Midbrain (tissue), 1 donor: Measurements from ENCODE around the gene TACR3.
"Not testable (repeated sequence)": the region's sequence is repeated elsewhere in the genome, so short reads cannot be mapped to it uniquely, and the experiment has no call there.

Source experiments
- DNase-seq: peaks from one replicate; lab custom pipeline; 2025; lab: John Stamatoyannopoulos, UW

The TACR3 gene

GRCh38 chr4:103719830-103720207 lies at the start of gene TACR3:
TACR3 (minus strand) TSS chr4:103719985; CDS start chr4:103719675, 310 bp downstream.
- no peak for DNase-seq

- DNase-seq = no peak
Observed at GRCh38 chr4:103757631-103758030, 37.8 kb upstream of the TACR3 start.

GRCh38 chr4:103756741-103757140 lies 37.0 kb upstream of the TACR3 start:
- no peak for DNase-seq

- no peak for DNase-seq
Observed at GRCh38 chr4:103754844-103755243, 35.1 kb upstream of the TACR3 start.

- no peak for DNase-seq
Observed at GRCh38 chr4:103753868-103754653, 34.3 kb upstream of the TACR3 start.

GRCh38 chr4:103723150-103723549 lies 3.4 kb upstream of the TACR3 start:
- not testable (repeated sequence) for DNase-seq

GRCh38 chr4:103721251-103721650 lies 1.5 kb upstream of the TACR3 start:
- DNase-seq = no peak

- DNase-seq = no peak
Observed at GRCh38 chr4:103720661-103721060, 876 bp upstream of the TACR3 start.

GRCh38 chr4:103719105-103719829 lies 518 bp downstream of the TACR3 start:
- no peak for DNase-seq

- no peak for DNase-seq
Observed at GRCh38 chr4:103692615-103693014, 27.2 kb downstream of the TACR3 start.

- DNase-seq = no peak
Observed at GRCh38 chr4:103673983-103674382, 45.8 kb downstream of the TACR3 start.

GRCh38 chr4:103666764-103667163 lies 53.0 kb downstream of the TACR3 start:
- DNase-seq = not testable (repeated sequence)

- no peak for DNase-seq
Observed at GRCh38 chr4:103664436-103665075, 55.2 kb downstream of the TACR3 start.

- no peak for DNase-seq
Observed at GRCh38 chr4:103648541-103648940, 71.2 kb downstream of the TACR3 start.

- no peak for DNase-seq
Observed at GRCh38 chr4:103645991-103646390, 73.8 kb downstream of the TACR3 start.

GRCh38 chr4:103634236-103634635 lies 85.5 kb downstream of the TACR3 start:
- DNase-seq = no peak

- no peak for DNase-seq
Observed at GRCh38 chr4:103626296-103626695, 93.5 kb downstream of the TACR3 start.

GRCh38 chr4:103591841-103592240 lies 127.9 kb downstream of the TACR3 start:
- no peak for DNase-seq

GRCh38 chr4:103567591-103567990 lies 152.2 kb downstream of the TACR3 start:
- no peak for DNase-seq

- not testable (repeated sequence) for DNase-seq
Observed at GRCh38 chr4:103559178-103559577, 160.6 kb downstream of the TACR3 start.
